PC-3 (cell line): Measurements from ENCODE around the gene MAS1.

ENCODE experiments used
- EZH2 ChIP-seq: fragments of 300-600 bp; sonication (generic); IDR thresholded peaks from one replicate; pipeline ENCODE4 v1.6.1; 2017; ENCODE audit warnings: antibody characterized with exemption, mild to moderate bottlenecking, low read length; ENCODE audit not compliant: unreplicated experiment
- EZH2phosphoT487 ChIP-seq: fragments of 300-600 bp; sonication (generic); IDR thresholded peaks from 2 replicates; pipeline ENCODE4 v1.6.1; 2018; ENCODE audit warnings: mild to moderate bottlenecking, antibody characterized with exemption, low read length, borderline replicate concordance
- TF ChIP-seq, protein P1 (sequence below): fragments of 300-600 bp; sonication (generic); conservative IDR thresholded peaks from 2 replicates; pipeline ENCODE4 v1.5.1; 2017; ENCODE audit warnings: antibody characterized with exemption, low read depth, mild to moderate bottlenecking, low read length

- TF ChIP-seq, protein P1, sequence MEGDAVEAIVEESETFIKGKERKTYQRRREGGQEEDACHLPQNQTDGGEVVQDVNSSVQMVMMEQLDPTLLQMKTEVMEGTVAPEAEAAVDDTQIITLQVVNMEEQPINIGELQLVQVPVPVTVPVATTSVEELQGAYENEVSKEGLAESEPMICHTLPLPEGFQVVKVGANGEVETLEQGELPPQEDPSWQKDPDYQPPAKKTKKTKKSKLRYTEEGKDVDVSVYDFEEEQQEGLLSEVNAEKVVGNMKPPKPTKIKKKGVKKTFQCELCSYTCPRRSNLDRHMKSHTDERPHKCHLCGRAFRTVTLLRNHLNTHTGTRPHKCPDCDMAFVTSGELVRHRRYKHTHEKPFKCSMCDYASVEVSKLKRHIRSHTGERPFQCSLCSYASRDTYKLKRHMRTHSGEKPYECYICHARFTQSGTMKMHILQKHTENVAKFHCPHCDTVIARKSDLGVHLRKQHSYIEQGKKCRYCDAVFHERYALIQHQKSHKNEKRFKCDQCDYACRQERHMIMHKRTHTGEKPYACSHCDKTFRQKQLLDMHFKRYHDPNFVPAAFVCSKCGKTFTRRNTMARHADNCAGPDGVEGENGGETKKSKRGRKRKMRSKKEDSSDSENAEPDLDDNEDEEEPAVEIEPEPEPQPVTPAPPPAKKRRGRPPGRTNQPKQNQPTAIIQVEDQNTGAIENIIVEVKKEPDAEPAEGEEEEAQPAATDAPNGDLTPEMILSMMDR = no peak
- TF ChIP-seq EZH2 (no peak), EZH2phosphoT487 (no peak)
These were observed 37.0 kb upstream of the MAS1 start for GRCh38 chr6:159853754-159854153.
